Skeletal muscle cell (primary cell): ENCODE results near the gene ICOS.

ENCODE experiments used
- DNase-seq: peaks from one replicate; pipeline ENCODE4 v3.0.0-alpha.2; 2010; ENCODE audit warnings: low read depth
- H3K4me3 ChIP-seq: 2 replicates; pipeline ENCODE4 v1.5.1; 2011; ENCODE audit warnings: low read depth, mild to moderate bottlenecking, control low read depth, low read length, moderate library complexity

Gene ICOS, protein sequence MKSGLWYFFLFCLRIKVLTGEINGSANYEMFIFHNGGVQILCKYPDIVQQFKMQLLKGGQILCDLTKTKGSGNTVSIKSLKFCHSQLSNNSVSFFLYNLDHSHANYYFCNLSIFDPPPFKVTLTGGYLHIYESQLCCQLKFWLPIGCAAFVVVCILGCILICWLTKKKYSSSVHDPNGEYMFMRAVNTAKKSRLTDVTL

GRCh38 chr2:203936535-203936934, at the start of gene ICOS:
ICOS (plus strand) TSS chr2:203936763; CDS start chr2:203936815, 52 bp downstream.
- DNase-seq = no peak
- H3K4me3 ChIP-seq = no peak within 1 kb of the TSS

GRCh38 chr2:203887677-203888076, 48.9 kb upstream of the ICOS start:
- DNase-seq = no peak
- no peak overlapping the region for H3K4me3 ChIP-seq

- no peak for DNase-seq
- H3K4me3 ChIP-seq = no peak overlapping the region
Measured at GRCh38 chr2:203889542-203889941, 47.0 kb upstream of the ICOS start.

- DNase-seq = no peak
- no peak overlapping the region for H3K4me3 ChIP-seq
Measured at GRCh38 chr2:203889944-203890343, 46.6 kb upstream of the ICOS start.

- H3K4me3 ChIP-seq = no peak overlapping the region
- no peak for DNase-seq
Measured at GRCh38 chr2:203890733-203891132, 45.8 kb upstream of the ICOS start.

- no peak overlapping the region for H3K4me3 ChIP-seq
- DNase-seq = no peak
Measured at GRCh38 chr2:203891474-203891873, 45.1 kb upstream of the ICOS start.

DNA sequence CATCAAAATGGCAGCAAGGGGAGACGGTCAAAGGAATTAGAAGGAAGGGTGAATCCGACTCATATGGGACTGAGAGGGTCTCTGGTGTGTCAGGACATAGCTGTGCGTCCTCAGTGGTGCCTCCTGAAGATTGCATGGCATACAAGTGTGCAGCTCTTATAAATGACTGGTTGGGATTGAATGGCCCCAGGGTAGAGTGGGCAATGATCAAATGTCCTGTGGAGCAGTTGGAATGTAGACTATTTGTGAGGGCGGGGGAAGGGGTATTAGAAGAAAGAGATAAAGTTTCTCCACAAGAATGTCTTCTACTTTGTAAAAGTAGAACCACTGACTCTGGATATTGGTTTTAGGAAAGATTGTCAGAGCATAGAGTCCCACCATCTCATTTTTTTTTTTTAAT, 44.4 kb upstream of the ICOS start:
- DNase-seq = no peak
- H3K4me3 ChIP-seq = no peak overlapping the region

GRCh38 chr2:203893401-203893800, 43.2 kb upstream of the ICOS start:
- DNase-seq = peak; percentile 41
- no peak overlapping the region for H3K4me3 ChIP-seq

- DNase-seq = no peak
Measured at GRCh38 chr2:203893840-203894239, 42.7 kb upstream of the ICOS start.

GRCh38 chr2:203894262-203894661, 42.3 kb upstream of the ICOS start:
- H3K4me3 ChIP-seq = no peak overlapping the region
- DNase-seq = no peak

More at GRCh38 chr2:203893840-203894239, 42.7 kb upstream of the ICOS start:
- no peak overlapping the region for H3K4me3 ChIP-seq

DNA sequence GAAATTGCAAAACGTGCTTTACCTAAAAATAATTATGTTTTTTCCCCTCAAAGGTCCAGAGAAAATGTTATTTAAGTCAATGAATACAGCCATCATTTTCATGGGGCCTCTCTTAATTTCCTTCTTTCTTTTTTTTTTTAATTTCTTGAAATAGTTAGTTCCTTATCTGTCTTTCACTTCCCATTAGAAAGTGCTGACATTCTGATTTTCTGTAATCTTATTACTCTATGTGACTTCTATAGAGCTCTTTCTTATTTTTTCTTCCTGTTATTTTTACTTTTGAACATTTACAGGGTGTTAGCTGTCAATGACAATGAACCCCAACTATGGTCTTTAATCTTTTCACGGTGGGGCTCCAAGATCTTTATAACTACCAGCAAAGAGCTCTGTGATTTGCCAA, 39.0 kb upstream of the ICOS start:
- no peak overlapping the region for H3K4me3 ChIP-seq
- no peak for DNase-seq

GRCh38 chr2:203898657-203899056, 37.9 kb upstream of the ICOS start:
- DNase-seq = no peak
- no peak overlapping the region for H3K4me3 ChIP-seq

- H3K4me3 ChIP-seq = no peak overlapping the region
- no peak for DNase-seq
Measured at GRCh38 chr2:203900253-203900652, 36.3 kb upstream of the ICOS start.

DNA sequence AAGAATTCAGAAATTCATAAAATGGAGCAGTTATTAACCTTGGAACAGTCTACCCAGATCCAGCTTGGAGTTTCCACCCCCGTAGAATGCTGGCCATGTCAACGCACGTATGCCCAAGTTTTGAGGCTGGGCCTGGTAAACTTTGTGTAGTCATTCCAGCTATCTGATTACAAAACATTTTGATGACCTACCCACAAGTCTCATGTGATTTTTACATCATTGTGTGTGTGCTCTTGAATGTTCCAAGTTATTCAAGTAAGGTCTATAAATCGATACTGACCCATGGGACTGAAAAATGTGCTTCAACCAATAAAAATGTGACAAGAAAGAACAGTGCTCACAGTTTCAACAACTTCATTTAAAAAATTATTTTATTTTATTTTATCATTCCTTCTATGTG, 32.5 kb upstream of the ICOS start:
- DNase-seq = no peak
- H3K4me3 ChIP-seq = no peak overlapping the region

DNA sequence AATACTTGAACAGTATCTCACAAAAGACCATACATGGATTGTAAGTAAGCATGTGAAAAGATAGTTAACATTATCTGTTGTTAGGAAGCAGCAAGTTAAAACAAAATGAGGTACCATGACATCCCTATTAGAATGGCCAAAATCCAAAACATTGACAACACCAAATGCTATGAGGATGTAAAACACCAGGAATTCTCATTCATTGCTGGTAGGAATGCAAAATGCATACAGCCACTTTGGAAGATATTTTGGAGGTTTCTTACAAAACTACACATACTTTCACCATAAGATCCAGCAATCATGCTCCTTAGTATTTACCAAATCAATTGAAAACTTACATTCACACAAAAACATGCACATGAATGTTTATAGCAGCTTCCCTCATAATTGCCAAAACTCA, 30.9 kb upstream of the ICOS start:
- no peak for DNase-seq
- H3K4me3 ChIP-seq = no peak overlapping the region

- no peak overlapping the region for H3K4me3 ChIP-seq
- no peak for DNase-seq
Measured at GRCh38 chr2:203908066-203908796, 28.3 kb upstream of the ICOS start.

GRCh38 chr2:203908797-203909185, 27.8 kb upstream of the ICOS start:
- no peak overlapping the region for H3K4me3 ChIP-seq
- DNase-seq = no peak

- DNase-seq = peak; percentile 47
- peak overlapping the region; percentile 29 for H3K4me3 ChIP-seq
Measured at GRCh38 chr2:203909261-203909967, 27.1 kb upstream of the ICOS start.

DNA sequence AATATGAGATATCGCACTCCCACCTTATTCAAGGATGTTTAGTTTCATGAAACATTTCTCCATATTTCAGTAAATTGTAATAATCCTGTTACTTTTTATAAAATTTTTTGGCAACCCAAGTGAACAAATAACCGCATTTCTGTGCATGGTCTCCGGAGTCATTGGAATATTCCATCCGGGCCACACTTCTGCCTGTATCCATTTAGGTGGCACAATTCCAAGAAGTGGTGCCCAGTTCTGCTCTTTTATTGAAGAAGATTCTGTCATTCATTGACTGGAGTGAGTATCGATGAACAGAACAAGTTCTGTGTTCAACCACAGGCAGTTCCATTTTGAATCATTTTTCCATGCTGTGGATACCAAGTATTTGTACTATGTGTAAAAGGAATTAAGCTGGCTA, 26.6 kb upstream of the ICOS start:
- no peak for DNase-seq
- no peak overlapping the region for H3K4me3 ChIP-seq

DNA sequence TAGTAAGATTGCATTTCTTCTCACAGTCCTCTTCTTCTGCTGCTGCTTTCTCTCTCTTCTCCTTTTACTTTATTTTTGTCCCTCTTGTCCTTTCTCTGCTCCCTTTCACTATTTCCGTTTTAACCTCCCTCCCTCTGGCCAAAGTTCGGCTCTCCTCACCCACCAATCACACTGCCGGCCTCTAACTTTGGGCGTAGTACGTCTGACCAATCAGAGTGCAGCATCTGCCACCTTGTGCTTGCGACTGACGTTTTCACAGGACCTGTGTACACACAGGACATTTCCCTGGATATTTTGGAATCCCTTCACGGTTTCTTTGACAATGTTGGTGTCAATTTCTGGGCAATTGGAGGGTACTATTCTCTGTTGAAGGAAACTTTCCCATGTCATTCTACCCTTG, 22.6 kb upstream of the ICOS start:
- H3K4me3 ChIP-seq = no peak overlapping the region
- DNase-seq = no peak
